Measurements from ENCODE around the gene ATP5PO.

Gene ATP5PO

DNA sequence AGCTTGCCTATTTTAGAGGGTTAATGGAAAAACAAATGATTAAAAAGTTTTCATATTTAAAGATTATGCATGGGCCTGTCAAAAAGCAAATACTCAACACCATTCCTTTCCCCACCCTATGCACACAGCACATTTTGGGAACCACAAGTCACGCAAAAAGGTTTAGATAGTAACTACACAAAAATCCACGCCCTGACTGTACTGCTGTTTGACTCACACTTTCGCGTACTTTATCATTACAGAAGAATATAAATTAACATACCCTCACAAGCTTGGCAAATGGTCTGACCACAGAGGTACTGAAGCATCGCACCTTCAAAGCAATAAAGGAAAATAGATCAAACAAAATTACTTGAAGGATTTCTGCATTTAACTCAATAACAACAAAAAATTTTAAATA, 1.4 kb downstream of the ATP5PO start:
- Histone ChIP-seq H3F3A (ENCODE audit: insufficient read depth, low read length) (no peaks in the 10 kb centered on the region), H3K9ac (ENCODE audit: low read length) (peak overlapping the region; percentile 89; the same call in 1 of the 2 replicates), H3K9me2 (replicated peaks; ENCODE audit: insufficient read depth, low read length) (no peaks in the 10 kb centered on the region), H3K27me3 (replicated peaks; ENCODE audit: insufficient read depth, low read length) (no peaks in the 10 kb centered on the region), H3K4me2 (ENCODE audit: low read depth, low read length) (peak overlapping the region; percentile 87), H3K4me3 (ENCODE audit: low read length) (peak overlapping the region; percentile 92), H3K27ac (ENCODE audit: low read length) (no peak overlapping the region), H2AFZ (ENCODE audit: low read length) (no peak overlapping the region), H3K79me2 (ENCODE audit: low read length) (peaks cover 61% of the 10 kb centered on the region), H4K20me1 (ENCODE audit: insufficient read depth, low read length) (no peaks in the 10 kb centered on the region), H3K9me3 (replicated peaks; ENCODE audit: insufficient read depth, low read length) (no peaks in the 10 kb centered on the region), H3K4me1 (ENCODE audit: low read length) (peaks cover 12% of the 10 kb centered on the region), H3K36me3 (replicated peaks; ENCODE audit: insufficient read depth, low read length) (peaks cover 23% of the 10 kb centered on the region)
- no peak for DNase-seq
- no peak for TF ChIP-seq EZH2 (optimal IDR thresholded peaks at IDR 0.05; ENCODE audit: low read depth, low read length)
- no peak for TF ChIP-seq EZH2phosphoT487 (IDR thresholded peaks at IDR 0.05; ENCODE audit: low read length)
- TF ChIP-seq, protein P1, sequence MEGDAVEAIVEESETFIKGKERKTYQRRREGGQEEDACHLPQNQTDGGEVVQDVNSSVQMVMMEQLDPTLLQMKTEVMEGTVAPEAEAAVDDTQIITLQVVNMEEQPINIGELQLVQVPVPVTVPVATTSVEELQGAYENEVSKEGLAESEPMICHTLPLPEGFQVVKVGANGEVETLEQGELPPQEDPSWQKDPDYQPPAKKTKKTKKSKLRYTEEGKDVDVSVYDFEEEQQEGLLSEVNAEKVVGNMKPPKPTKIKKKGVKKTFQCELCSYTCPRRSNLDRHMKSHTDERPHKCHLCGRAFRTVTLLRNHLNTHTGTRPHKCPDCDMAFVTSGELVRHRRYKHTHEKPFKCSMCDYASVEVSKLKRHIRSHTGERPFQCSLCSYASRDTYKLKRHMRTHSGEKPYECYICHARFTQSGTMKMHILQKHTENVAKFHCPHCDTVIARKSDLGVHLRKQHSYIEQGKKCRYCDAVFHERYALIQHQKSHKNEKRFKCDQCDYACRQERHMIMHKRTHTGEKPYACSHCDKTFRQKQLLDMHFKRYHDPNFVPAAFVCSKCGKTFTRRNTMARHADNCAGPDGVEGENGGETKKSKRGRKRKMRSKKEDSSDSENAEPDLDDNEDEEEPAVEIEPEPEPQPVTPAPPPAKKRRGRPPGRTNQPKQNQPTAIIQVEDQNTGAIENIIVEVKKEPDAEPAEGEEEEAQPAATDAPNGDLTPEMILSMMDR (IDR thresholded peaks at IDR 0.05; ENCODE audit: low read length) = no peak

DNA sequence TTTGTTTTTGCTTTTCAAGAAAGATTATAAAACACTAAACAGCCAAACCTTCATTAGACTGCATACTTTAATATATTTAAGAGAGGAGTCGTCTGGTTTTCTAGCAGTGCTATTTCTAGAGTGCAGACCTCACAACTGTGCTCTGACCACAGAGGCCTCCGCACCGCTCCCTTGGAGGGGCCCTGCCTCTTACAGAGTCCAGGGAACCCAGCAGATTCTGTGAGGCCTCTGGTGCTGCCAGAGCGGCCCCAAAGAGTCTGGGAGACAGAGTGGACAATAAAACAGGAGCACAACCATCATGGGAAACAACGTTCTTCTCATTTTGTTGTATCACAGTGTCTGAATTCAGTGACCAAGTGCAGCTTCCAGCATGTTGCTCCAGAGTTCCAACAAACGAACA, 5.8 kb downstream of the ATP5PO start:
- H3K27ac ChIP-seq (ENCODE audit: low read length) = no peak overlapping the region
- H3K4me2 ChIP-seq (ENCODE audit: low read depth, low read length) = no peak overlapping the region
- H3K4me3 ChIP-seq (ENCODE audit: low read length) = no peak overlapping the region
- peaks cover 60% of the 10 kb centered on the region for H3K79me2 ChIP-seq (ENCODE audit: low read length)
- no peaks in the 10 kb centered on the region for H3F3A ChIP-seq (ENCODE audit: insufficient read depth, low read length)
- no peak overlapping the region for H3K9ac ChIP-seq (ENCODE audit: low read length)
- DNase-seq = no peak
- no peaks in the 10 kb centered on the region for H3K27me3 ChIP-seq (replicated peaks; ENCODE audit: insufficient read depth, low read length)
- peaks cover 7% of the 10 kb centered on the region for H3K4me1 ChIP-seq (ENCODE audit: low read length)
- no peaks in the 10 kb centered on the region for H4K20me1 ChIP-seq (ENCODE audit: insufficient read depth, low read length)
- no peaks in the 10 kb centered on the region for H3K9me2 ChIP-seq (replicated peaks; ENCODE audit: insufficient read depth, low read length)
- no peaks in the 10 kb centered on the region for H3K9me3 ChIP-seq (replicated peaks; ENCODE audit: insufficient read depth, low read length)
- peaks cover 43% of the 10 kb centered on the region for H3K36me3 ChIP-seq (replicated peaks; ENCODE audit: insufficient read depth, low read length)
- TF ChIP-seq, protein P1 (IDR thresholded peaks at IDR 0.05; ENCODE audit: low read length) = no peak
- TF ChIP-seq EZH2phosphoT487 (IDR thresholded peaks at IDR 0.05; ENCODE audit: low read length) (no peak), EZH2 (optimal IDR thresholded peaks at IDR 0.05; ENCODE audit: low read depth, low read length) (no peak)
- H2AFZ ChIP-seq (ENCODE audit: low read length) = no peak overlapping the region

DNA sequence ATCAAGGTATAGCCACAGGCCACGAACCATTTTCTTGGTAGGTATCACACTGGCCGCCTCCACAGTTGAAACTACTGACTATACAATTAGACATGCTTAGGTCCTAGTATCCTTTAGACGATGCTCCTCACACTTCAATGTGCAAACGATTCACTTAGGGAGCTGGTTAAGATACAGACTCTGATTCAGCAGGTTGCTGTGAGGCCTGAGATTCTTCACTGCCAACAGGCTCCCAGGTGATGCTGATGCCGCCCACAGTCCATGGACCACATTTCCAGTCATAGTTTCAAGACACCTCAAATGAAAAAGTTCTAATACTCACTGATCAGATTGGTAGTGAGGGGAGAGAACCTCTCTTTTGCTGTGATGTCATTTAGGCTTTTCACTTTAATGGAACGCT, 6.8 kb downstream of the ATP5PO start:
- H3K27me3 ChIP-seq (replicated peaks; ENCODE audit: insufficient read depth, low read length) = no peaks in the 10 kb centered on the region
- no peak for TF ChIP-seq EZH2 (optimal IDR thresholded peaks at IDR 0.05; ENCODE audit: low read depth, low read length)
- TF ChIP-seq EZH2phosphoT487 (IDR thresholded peaks at IDR 0.05; ENCODE audit: low read length) = no peak
- TF ChIP-seq, protein P1 (IDR thresholded peaks at IDR 0.05; ENCODE audit: low read length) = no peak
- H3K27ac ChIP-seq (ENCODE audit: low read length) = no peak overlapping the region
- H3K9me2 ChIP-seq (replicated peaks; ENCODE audit: insufficient read depth, low read length) = no peaks in the 10 kb centered on the region
- H3K4me2 ChIP-seq (ENCODE audit: low read depth, low read length) = no peak overlapping the region
- DNase-seq = no peak
- H2AFZ ChIP-seq (ENCODE audit: low read length) = no peak overlapping the region
- H4K20me1 ChIP-seq (ENCODE audit: insufficient read depth, low read length) = no peaks in the 10 kb centered on the region
- H3K36me3 ChIP-seq (replicated peaks; ENCODE audit: insufficient read depth, low read length) = peaks cover 43% of the 10 kb centered on the region
- H3F3A ChIP-seq (ENCODE audit: insufficient read depth, low read length) = 0 out of 2 replicates have a peak, but pooled peaks cover 6% of the 10 kb centered on the region
- H3K79me2 ChIP-seq (ENCODE audit: low read length) = peaks cover 50% of the 10 kb centered on the region
- no peak overlapping the region for H3K9ac ChIP-seq (ENCODE audit: low read length)
- H3K4me3 ChIP-seq (ENCODE audit: low read length) = no peak overlapping the region
- no peaks in the 10 kb centered on the region for H3K4me1 ChIP-seq (ENCODE audit: low read length)
- no peaks in the 10 kb centered on the region for H3K9me3 ChIP-seq (replicated peaks; ENCODE audit: insufficient read depth, low read length)
